HEK293T (cell line): ENCODE data around the gene MANBA.

Experiments used
- ARNT ChIP-seq: fragments of 450-650 bp; IDR thresholded peaks from 2 replicates; pipeline ENCODE4 v1.6.1; 2017; ENCODE audit warnings: mild to moderate bottlenecking
- BHLHE40 ChIP-seq: fragments of 450-650 bp; IDR thresholded peaks from 2 replicates; pipeline ENCODE4 v1.6.1; 2016; ENCODE audit warnings: mild to moderate bottlenecking, moderate library complexity, borderline replicate concordance
- ELF4 ChIP-seq: fragments of 450-650 bp; IDR thresholded peaks from 2 replicates; pipeline ENCODE4 v1.6.1; 2017; ENCODE audit warnings: antibody characterized with exemption
- FOXA1 ChIP-seq: fragments of 450-650 bp; IDR thresholded peaks from 2 replicates; pipeline ENCODE4 v1.6.1; 2016; ENCODE audit warnings: mild to moderate bottlenecking
- FOXK2 ChIP-seq: fragments of 450-650 bp; IDR thresholded peaks from 2 replicates; pipeline ENCODE4 v1.6.1; 2016; ENCODE audit warnings: mild to moderate bottlenecking
- FOXM1 ChIP-seq: fragments of 450-650 bp; IDR thresholded peaks from 2 replicates; pipeline ENCODE4 v1.6.1; 2017; ENCODE audit warnings: mild to moderate bottlenecking, borderline replicate concordance
- L3MBTL2 ChIP-seq: fragments of 450-650 bp; conservative IDR thresholded peaks from 2 replicates; pipeline ENCODE4 v1.6.1; 2016; ENCODE audit warnings: mild to moderate bottlenecking
- NFRKB ChIP-seq: fragments of 450-650 bp; IDR thresholded peaks from 2 replicates; pipeline ENCODE4 v1.6.1; 2016; ENCODE audit warnings: mild to moderate bottlenecking, moderate library complexity
- SP1 ChIP-seq: fragments of 450-650 bp; IDR thresholded peaks from 2 replicates; pipeline ENCODE4 v1.6.1; 2017
- SUZ12 ChIP-seq: fragments of 450-650 bp; IDR thresholded peaks from 2 replicates; pipeline ENCODE4 v1.6.1; 2016; ENCODE audit warnings: mild to moderate bottlenecking
- TARDBP ChIP-seq: fragments of 450-650 bp; IDR thresholded peaks from 2 replicates; pipeline ENCODE4 v1.6.1; 2016
- ZNF384 ChIP-seq: fragments of 450-650 bp; IDR thresholded peaks from 2 replicates; pipeline ENCODE4 v1.6.1; 2016

GRCh38 chr4:102807345-102807744, 46.6 kb upstream of the MANBA start:
- TF ChIP-seq SP1 (no peak), FOXM1 (no peak), FOXK2 (no peak), SUZ12 (no peak), ZNF384 (no peak), TARDBP (no peak), L3MBTL2 (no peak), ELF4 (no peak), FOXA1 (no peak), NFRKB (no peak), ARNT (no peak), BHLHE40 (no peak)
